ENCODE data around the gene MVK. TPM values are rescaled to one million over a fixed set of nuclear protein-coding genes. Genes with fewer than 3 reads are reported as not detected.

The MVK gene
- total and polyA plus RNA-seq, 2 donors from 2014 or later, result 40.0 to 48.1 TPM

GRCh38 chr12:109592905-109593272, 19.3 kb downstream of the MVK start:
- Histone ChIP-seq H3K27me3 (ENCODE audit: control insufficient read depth, insufficient read depth, low read length) (no peaks in the 10 kb centered on the region), H3K27ac (ENCODE audit: low read depth in 2 of 2, low read length in 2 of 2) (no peak overlapping the region), H3K9ac (ENCODE audit: low read length in 3 of 3) (no peak overlapping the region), H3K4me3 (ENCODE audit: low read length in 3 of 3) (no peak overlapping the region), H3K4me1 (ENCODE audit: control insufficient read depth in 2 of 3, insufficient read depth in 2 of 3, low read depth in 1 of 3, low read length in 3 of 3) (peaks cover 0 to 8% (median 4%) of the 10 kb centered on the region in 3 donors), H3K36me3 (ENCODE audit: control insufficient read depth in 2 of 3, insufficient read depth in 3 of 3, low read length in 3 of 3) (peaks cover 0 to 7% (median 3%) of the 10 kb centered on the region in 3 donors), H3K9me3 (ENCODE audit: control insufficient read depth in 2 of 3, insufficient read depth in 1 of 3, low read length in 3 of 3) (no peaks in the 10 kb centered on the region)
- intact Hi-C loops (cut with DNase I), result no loop called here
- DNase-seq (no peak), FAIRE-seq (no peak)
- TF ChIP-seq CTCF (IDR thresholded peaks at IDR 0.05; ENCODE audit: borderline replicate concordance, extremely low read depth, insufficient read depth), result no peak

GRCh38 chr12:109594556-109595317, 21.1 kb downstream of the MVK start:
- DNase-seq, result no peak
- no peak for FAIRE-seq
- Histone ChIP-seq H3K4me3 (ENCODE audit: low read length in 3 of 3) (no peak overlapping the region), H3K27ac (ENCODE audit: low read depth in 2 of 2, low read length in 2 of 2) (no peak overlapping the region), H3K9me3 (ENCODE audit: control insufficient read depth in 2 of 3, insufficient read depth in 1 of 3, low read length in 3 of 3) (no peaks in the 10 kb centered on the region), H3K27me3 (ENCODE audit: control insufficient read depth, insufficient read depth, low read length) (no peaks in the 10 kb centered on the region), H3K9ac (ENCODE audit: low read length in 3 of 3) (no peak overlapping the region), H3K4me1 (ENCODE audit: control insufficient read depth in 2 of 3, insufficient read depth in 2 of 3, low read depth in 1 of 3, low read length in 3 of 3) (peaks cover 0 to 10% (median 5%) of the 10 kb centered on the region in 3 donors), H3K36me3 (ENCODE audit: control insufficient read depth in 2 of 3, insufficient read depth in 3 of 3, low read length in 3 of 3) (peaks cover 0 to 7% (median 3%) of the 10 kb centered on the region in 3 donors)
- no peak for TF ChIP-seq CTCF (IDR thresholded peaks at IDR 0.05; ENCODE audit: borderline replicate concordance, extremely low read depth, insufficient read depth)
- intact Hi-C loops (cut with DNase I), result loop anchor here (5.0 kb wide), 1 partner anchor 178 kb away; no protein-coding TSS in a partner anchor

- no peaks in the 10 kb centered on the region for H3K27me3 ChIP-seq (ENCODE audit: control insufficient read depth, insufficient read depth, low read length)
- H3K9me3 ChIP-seq (ENCODE audit: control insufficient read depth in 2 of 3, insufficient read depth in 1 of 3, low read length in 3 of 3), result no peaks in the 10 kb centered on the region
- H3K9ac ChIP-seq (ENCODE audit: low read length in 3 of 3), result no peak overlapping the region
- no peak overlapping the region for H3K4me3 ChIP-seq (ENCODE audit: low read length in 3 of 3)
- peaks cover 0 to 10% (median 5%) of the 10 kb centered on the region in 3 donors for H3K4me1 ChIP-seq (ENCODE audit: control insufficient read depth in 2 of 3, insufficient read depth in 2 of 3, low read depth in 1 of 3, low read length in 3 of 3)
- no peak for TF ChIP-seq CTCF (IDR thresholded peaks at IDR 0.05; ENCODE audit: borderline replicate concordance, extremely low read depth, insufficient read depth)
- FAIRE-seq (no peak), DNase-seq (no peak)
- intact Hi-C loops (cut with DNase I), result loop anchor here (5.0 kb wide), 1 partner anchor 177 kb away; no protein-coding TSS in a partner anchor
- H3K36me3 ChIP-seq (ENCODE audit: control insufficient read depth in 2 of 3, insufficient read depth in 3 of 3, low read length in 3 of 3), result peaks cover 0 to 7% (median 3%) of the 10 kb centered on the region in 3 donors
- H3K27ac ChIP-seq (ENCODE audit: low read depth in 2 of 2, low read length in 2 of 2), result no peak overlapping the region
Observed at GRCh38 chr12:109595321-109595902, 21.8 kb downstream of the MVK start.
